ENCODE data around the gene RCAN2. TPM values are rescaled to one million over a fixed set of nuclear protein-coding genes. Genes with fewer than 3 reads are reported as not detected.

The RCAN2 gene
- total RNA-seq, 1 donor from 2014 or later, result 11.7 TPM

- Histone ChIP-seq H3K36me3 (no peaks in the 10 kb centered on the region), H3K4me1 (peaks cover 4% of the 10 kb centered on the region), H3K4me3 (no peak overlapping the region), H3K27ac (no peak overlapping the region), H3K9me3 (no peaks in the 10 kb centered on the region), H3K27me3 (no peaks in the 10 kb centered on the region)
- intact Hi-C loops (cut with DNase I), result no loop called here
- DNase-seq (no peak), ATAC-seq (no peak)
- no peak for TF ChIP-seq CTCF (IDR thresholded peaks at IDR 0.05)
These were observed 76.9 kb downstream of the RCAN2 start for GRCh38 chr6:46414398-46414797.

GRCh38 chr6:46412662-46413061 is 78.6 kb downstream of the RCAN2 start:
- H3K27me3 ChIP-seq, result no peaks in the 10 kb centered on the region
- no peak for TF ChIP-seq CTCF (IDR thresholded peaks at IDR 0.05)
- no peaks in the 10 kb centered on the region for H3K36me3 ChIP-seq
- DNase-seq, result no peak
- no peak overlapping the region for H3K27ac ChIP-seq
- peaks cover 4% of the 10 kb centered on the region for H3K4me1 ChIP-seq
- no peak overlapping the region for H3K4me3 ChIP-seq
- H3K9me3 ChIP-seq, result no peaks in the 10 kb centered on the region
- peak; percentile 43 for ATAC-seq
- intact Hi-C loops (cut with DNase I), result no loop called here

- H3K4me3 ChIP-seq, result no peak overlapping the region
- no peak overlapping the region for H3K27ac ChIP-seq
- no peak for TF ChIP-seq CTCF (IDR thresholded peaks at IDR 0.05)
- DNase-seq (no peak), ATAC-seq (no peak)
- no peaks in the 10 kb centered on the region for H3K36me3 ChIP-seq
- no peaks in the 10 kb centered on the region for H3K9me3 ChIP-seq
- H3K4me1 ChIP-seq, result peaks cover 4% of the 10 kb centered on the region
- intact Hi-C loops (cut with DNase I), result no loop called here
- no peaks in the 10 kb centered on the region for H3K27me3 ChIP-seq
These were observed 79.6 kb downstream of the RCAN2 start for GRCh38 chr6:46411456-46412197.

- Histone ChIP-seq H3K4me1 (peaks cover 4% of the 10 kb centered on the region), H3K36me3 (no peaks in the 10 kb centered on the region), H3K4me3 (no peak overlapping the region), H3K27ac (no peak overlapping the region), H3K27me3 (no peaks in the 10 kb centered on the region), H3K9me3 (no peaks in the 10 kb centered on the region)
- DNase-seq (no peak), ATAC-seq (peak; percentile 83)
- peak; percentile 87 for TF ChIP-seq CTCF (IDR thresholded peaks at IDR 0.05)
- intact Hi-C loops (cut with DNase I), result no loop called here
These were observed 80.8 kb downstream of the RCAN2 start for GRCh38 chr6:46410334-46410953.

- DNase-seq (no peak), ATAC-seq (no peak)
- intact Hi-C loops (cut with DNase I), result loop anchor here (5.0 kb wide), 1 partner anchor 476 kb away; no protein-coding TSS in a partner anchor
- Histone ChIP-seq H3K27me3 (no peaks in the 10 kb centered on the region), H3K4me1 (peaks cover 4% of the 10 kb centered on the region), H3K9me3 (no peaks in the 10 kb centered on the region), H3K4me3 (no peak overlapping the region), H3K36me3 (no peaks in the 10 kb centered on the region), H3K27ac (peak overlapping the region; percentile 34)
- TF ChIP-seq CTCF (IDR thresholded peaks at IDR 0.05), result no peak
These were observed 83.3 kb downstream of the RCAN2 start for GRCh38 chr6:46407776-46408530.

Data from upper lobe of right lung (tissue), 1 donor.